Airway epithelial cell (primary cell): ENCODE results near the gene RAB39B. TPM values are rescaled to one million over a fixed set of nuclear protein-coding genes. Genes with fewer than 3 reads are reported as not detected.

ENCODE experiments used
- total RNA-seq: library from RNA; depleted of rRNA; stranded (reverse); fragments of >200 nt; gene quantifications from 2 replicates; pipeline ENCODE4 v1.2.3, GENCODE V29; 2015

RAB39B gene, protein sequence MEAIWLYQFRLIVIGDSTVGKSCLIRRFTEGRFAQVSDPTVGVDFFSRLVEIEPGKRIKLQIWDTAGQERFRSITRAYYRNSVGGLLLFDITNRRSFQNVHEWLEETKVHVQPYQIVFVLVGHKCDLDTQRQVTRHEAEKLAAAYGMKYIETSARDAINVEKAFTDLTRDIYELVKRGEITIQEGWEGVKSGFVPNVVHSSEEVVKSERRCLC
- not detected in 2 replicates for total RNA-seq

DNA sequence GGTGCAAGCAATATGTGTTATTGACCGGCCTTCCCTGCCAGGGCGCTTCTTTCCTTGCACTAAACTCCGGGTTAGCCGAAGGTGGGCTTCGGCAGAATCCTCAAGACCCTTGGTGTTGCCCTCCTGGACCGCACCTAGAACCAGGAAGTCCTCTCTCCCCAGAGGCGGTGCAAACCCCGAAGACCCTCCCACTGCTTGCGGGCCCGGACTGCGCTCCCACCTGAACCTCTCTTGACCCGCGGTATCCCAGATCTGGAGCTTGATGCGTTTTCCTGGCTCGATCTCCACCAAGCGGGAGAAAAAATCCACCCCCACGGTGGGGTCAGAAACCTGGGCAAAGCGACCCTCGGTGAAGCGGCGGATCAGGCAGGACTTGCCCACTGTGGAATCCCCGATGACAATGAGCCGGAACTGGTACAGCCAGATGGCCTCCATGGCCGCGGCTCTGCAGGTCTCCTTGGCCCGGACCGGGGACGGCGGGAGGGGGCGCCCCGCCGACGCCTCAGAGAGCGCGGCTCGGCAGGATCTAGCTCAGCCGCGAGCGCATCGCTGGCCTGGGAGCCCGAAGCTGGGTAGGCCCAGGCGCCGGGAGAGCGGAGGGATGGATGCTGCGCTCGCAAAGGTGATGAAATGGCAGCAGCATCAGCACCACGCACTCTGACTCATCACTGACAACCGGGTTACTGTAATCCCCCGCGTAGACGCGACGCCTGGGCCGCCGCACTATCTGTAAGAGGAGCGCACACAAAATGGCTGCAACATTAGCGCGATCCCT, at the start of gene RAB39B:
Gene RAB39B (minus strand): TSS at position 638 of the 775 bp plus-strand sequence. CDS start 203 bp downstream, at position 435.

DNA sequence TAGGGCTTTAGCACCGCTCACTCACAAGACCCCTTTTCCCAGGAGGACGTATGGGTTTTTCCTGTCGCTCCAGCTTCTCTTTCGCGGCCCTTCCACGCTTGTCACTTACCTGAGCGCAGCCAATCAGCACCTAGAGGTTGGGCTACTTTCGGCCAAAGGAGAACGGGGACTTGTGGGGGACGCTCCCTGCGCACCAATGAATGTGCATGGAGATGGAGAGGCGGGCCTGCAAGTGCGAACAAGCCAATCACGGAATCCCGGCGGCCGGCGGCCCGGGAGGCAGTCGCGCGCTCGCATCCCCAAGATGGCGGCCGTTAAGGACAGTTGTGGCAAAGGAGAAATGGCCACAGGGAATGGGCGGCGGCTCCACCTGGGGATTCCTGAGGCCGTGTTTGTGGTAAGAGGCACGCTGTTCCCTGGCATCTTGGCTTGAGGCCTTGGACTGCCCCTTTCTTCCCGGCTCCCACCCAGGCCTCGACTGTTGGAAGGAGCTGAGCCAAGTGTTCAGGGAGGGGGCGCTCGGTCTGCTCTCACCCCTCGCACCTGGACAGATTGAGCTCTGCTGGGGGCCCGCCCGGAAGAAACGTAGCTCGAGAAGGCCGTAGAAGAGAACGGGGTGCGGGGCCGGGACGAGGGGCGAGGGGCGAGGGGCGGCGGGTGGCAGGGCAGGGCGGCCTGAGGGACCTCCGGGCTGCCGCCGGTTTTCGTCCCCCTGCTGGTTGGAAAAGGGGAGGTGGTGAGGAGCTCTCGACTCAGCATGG, 47.9 kb downstream of the RAB39B start, which contains the start of gene VBP1:
Gene VBP1 (plus strand): TSS at position 282 of the 761 bp plus-strand sequence. CDS start 23 bp downstream, at position 305.

Other genes starting within 250 kb of the RAB39B start
- gene F8, start 241.8 kb downstream of the RAB39B start, total RNA-seq = 0.33 and 0.49 TPM in 2 replicates
- 32.9 and 50.9 TPM in 2 replicates for gene FUNDC2, start 237.6 kb downstream of the RAB39B start, total RNA-seq
- gene CMC4, start 193.4 kb downstream of the RAB39B start, total RNA-seq = 13.4 and 19.6 TPM in 2 replicates
- gene MTCP1, start 193.4 kb downstream of the RAB39B start, total RNA-seq = 0.99 and 1.5 TPM in 2 replicates
- gene BRCC3, start 193.0 kb downstream of the RAB39B start, total RNA-seq = 11.9 and 13.8 TPM in 2 replicates
- 52.3 and 63.2 TPM in 2 replicates for gene VBP1, start 48.0 kb downstream of the RAB39B start, total RNA-seq
- not detected in 2 replicates for gene CLIC2, start 70.1 kb upstream of the RAB39B start, total RNA-seq
- gene F8A2, start 117.6 kb upstream of the RAB39B start, total RNA-seq = not detected in 2 replicates
- gene F8A3, start 194.1 kb upstream of the RAB39B start, total RNA-seq = 0.33 and 5.3 TPM in 2 replicates